ENCODE results near the gene PGC.

PGC gene

DNA sequence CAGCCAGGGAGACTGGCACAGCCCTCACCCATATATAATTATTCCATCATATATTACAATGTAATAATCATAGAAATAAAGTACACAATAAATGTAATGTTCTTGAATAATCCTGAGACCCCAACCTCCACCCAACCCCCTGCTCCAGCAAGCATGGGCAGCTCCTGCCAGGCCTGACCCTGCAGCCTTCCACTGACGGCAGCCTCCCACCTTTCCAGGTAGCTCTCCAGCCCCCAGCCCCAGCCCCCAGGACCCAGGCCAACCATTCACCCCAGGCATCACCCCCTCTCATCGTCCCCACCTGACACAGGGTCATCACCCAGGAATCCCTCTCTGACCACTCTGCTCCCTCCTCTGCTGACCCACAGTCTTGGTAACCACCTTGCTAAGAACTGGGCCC lies 26.4 kb downstream of the PGC start:
- in situ Hi-C loops (cut with MboI; ENCODE audit: low pct_unique_long_range_greater_than_20kb, low sequenced_read_pairs), result no loop called here
- no peak for DNase-seq

DNA sequence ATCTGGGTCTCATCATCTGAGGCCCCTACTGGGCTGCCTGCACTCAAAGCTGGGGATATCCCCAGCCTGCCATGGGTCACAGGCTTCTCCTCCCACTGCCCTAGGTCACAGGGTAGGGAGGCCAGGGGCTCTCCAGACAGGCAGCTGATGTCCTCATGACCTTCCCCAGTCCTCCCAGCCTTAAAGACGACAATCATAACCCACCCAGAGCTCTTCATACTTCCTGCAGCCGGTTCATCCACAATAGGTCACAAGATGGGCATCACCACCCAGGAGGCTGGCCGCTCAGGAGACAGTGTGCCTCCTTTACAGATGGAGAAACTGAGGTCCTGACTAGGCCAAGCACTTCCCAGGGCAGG lies 27.0 kb downstream of the PGC start:
- in situ Hi-C loops (cut with MboI; ENCODE audit: low pct_unique_long_range_greater_than_20kb, low sequenced_read_pairs), result no loop called here
- DNase-seq, result no peak

DNA sequence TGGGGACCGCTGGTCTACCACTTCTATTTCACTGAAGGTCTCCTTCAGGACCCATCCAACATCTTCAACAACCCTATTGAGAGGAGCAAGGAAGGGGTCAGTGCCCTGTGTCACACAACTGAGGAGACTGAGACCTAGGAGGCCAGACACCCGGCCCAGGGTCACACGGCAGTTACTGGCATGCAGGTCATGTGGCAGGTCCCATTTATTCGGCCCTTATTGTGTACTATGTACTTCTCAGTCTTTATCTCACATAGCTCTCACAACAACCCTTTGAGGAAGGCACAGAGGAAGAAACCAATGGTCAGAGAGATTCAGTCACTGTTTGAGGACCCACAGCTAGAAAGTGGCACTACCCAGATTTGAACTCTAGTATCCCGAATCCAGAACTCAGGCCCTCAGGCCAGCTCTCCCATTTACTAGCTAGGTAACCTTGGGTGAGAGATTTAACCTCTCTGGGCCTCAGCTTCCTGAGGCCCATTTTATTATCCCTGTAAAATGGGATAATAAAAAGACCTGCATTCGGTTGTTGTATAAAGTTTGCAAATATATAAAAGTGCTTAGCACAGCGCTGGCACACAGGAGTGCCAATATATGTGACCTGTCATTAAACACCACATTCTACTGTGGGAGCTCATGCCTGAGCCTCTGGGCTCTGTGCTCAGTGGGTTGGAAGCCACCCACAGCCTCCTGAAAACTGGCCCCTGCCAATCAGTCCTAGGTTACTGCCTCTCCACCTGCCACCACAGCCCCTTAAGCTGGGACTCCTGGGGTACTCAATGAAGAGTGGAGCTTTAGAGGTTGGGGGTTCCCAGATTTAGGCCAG lies 27.5 kb downstream of the PGC start:
- in situ Hi-C loops (cut with MboI; ENCODE audit: low pct_unique_long_range_greater_than_20kb, low sequenced_read_pairs), result no loop called here
- DNase-seq, result no peak

DNA sequence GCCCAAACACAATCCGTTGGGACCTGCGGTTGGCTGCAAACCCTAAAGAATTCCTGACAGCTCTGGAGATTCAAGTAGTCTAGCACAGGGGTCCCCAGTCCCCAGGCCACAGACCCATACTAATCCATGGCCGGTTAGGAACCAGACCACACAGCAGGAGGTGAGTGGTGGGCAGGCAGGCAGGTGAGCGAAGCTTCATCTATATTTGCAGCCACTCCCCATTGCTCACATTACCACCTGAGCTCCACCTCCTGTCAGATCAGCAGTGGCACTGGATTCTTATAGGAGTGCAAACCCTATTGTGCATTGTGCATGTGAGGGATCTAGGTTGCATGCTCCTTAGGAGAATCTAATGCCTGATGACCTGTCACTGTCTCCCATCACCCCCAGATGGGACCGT lies 28.4 kb downstream of the PGC start:
- in situ Hi-C loops (cut with MboI; ENCODE audit: low pct_unique_long_range_greater_than_20kb, low sequenced_read_pairs), result no loop called here
- no peak for DNase-seq

DNA sequence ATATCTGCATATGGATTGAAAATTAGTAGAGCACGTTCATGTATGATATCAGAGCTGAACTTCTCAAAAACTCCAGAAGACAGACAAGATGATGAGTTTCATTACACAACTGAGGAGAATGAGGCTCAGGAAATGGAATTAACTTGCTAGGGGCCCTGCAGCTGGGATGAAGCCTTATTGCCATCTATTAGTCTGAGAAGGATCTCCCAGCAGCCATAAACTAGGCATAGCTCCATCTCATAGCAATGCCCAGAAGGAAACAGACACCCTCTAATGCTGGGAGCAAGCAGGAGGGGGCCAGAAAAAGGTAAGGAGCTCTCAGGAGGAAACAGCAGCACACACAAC lies 29.8 kb downstream of the PGC start:
- in situ Hi-C loops (cut with MboI; ENCODE audit: low pct_unique_long_range_greater_than_20kb, low sequenced_read_pairs), result no loop called here

DNA sequence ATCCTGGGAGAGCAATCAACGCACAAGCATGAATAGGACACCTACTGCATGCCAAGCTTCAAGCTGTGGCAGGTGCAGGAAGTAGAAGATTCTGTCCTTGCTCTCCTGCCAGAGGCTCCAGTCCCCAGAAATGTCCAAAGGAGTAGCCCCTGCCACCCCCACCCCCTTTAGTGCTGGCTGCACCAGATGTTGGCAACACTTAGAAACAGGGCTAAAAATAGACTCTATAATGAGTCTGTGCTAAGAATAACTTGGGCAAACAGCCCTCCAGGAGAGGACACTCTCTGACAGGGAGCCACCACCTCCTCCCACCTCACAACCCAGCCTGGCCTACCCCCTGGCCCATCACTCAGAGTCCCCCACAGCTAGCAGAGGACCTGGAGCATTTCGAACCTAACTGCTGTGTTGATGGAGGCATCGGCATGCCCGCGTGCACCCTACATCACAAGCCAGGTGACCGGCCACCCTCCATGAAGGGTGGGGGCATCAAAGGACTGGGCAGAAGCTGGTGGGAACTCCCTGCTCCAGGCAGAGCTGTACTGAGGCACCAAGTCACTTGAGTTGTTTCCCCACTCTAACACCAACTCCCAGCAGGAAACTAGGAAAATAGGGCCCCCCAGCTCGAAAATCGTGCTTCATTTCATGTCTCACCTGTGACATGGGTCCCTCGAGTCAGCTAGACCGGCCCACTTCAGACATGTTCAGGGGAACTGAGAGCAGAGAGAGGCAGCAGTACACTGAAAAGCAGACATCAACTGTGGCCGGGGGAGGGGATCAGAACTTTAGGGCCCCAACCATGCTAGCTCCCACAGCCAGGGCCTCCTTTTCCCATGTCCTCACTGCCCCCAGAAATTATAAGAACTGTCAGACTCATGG lies 30.4 kb downstream of the PGC start:
- no peak for DNase-seq
- in situ Hi-C loops (cut with MboI; ENCODE audit: low pct_unique_long_range_greater_than_20kb, low sequenced_read_pairs), result no loop called here

More for the DNA sequence above, 29.8 kb downstream of the PGC start:
- DNase-seq, result no peak

DNA sequence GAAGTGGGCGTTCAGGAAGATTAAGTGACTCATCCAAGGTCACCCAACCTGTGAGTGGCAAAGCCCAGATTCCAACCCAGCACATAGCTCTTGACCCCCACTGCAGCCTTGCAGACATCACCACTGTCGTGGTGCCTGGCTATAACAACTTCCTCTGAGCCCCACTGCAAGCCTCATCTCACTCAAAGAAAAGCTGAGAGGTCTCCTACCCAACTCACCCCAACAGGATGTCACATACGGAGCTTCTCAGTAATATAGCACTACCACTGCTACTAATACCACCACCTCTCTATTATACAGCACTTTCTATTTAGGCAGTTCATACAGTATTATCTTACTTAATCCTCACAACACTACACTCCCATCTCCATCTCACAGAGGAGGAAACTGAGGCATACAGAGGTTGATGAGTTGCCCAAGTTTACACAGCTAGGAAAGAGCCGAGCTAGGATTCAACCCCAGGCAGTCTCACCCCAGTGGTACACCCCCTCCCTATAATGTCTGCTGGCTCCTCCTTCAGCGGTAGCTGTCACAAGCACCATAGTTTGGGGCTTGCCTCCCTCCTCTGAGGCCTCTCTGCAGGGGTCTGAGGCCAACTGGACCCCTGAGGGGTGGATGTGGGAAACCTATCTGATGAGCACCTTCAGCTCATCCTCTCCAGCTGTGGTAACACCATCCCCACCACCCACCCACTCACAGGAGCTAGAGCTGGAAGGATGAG lies 31.2 kb downstream of the PGC start:
- DNase-seq, result no peak
- in situ Hi-C loops (cut with MboI; ENCODE audit: low pct_unique_long_range_greater_than_20kb, low sequenced_read_pairs), result no loop called here

DNA sequence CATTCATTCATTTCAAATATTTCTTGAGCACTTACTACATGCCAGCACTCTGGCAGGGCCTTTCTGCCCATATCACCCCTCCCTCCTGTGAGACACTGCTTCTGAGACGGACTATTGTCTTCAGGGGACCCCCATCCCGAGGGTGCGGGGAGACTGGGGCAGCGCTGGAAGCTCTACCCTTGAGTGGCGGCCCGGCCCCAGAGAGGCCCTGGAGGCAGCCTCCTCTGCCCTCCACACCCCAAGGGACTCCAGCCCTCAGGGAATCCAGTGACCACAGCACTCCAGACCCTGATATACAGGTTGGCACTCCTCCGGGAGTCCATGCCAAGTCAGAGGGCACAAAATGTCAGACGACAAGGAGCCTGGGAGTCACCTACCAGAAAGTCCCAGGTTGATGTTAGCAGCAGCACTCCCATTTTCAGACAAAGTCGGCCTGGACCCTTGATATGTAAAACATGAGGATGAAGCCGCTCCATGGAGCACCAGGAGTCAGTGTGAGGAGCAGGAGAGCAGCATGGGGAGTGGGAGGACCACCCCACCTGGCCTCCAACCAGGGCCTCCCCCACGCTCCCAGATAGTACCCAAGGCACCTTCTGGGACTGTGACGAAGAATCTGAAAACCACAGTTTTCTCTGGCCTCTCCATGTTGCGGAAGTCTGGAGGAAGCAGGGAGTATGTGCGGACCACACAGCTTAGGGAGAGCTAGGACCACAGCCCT lies 32.5 kb downstream of the PGC start:
- no peak for DNase-seq
- in situ Hi-C loops (cut with MboI; ENCODE audit: low pct_unique_long_range_greater_than_20kb, low sequenced_read_pairs), result no loop called here

DNA sequence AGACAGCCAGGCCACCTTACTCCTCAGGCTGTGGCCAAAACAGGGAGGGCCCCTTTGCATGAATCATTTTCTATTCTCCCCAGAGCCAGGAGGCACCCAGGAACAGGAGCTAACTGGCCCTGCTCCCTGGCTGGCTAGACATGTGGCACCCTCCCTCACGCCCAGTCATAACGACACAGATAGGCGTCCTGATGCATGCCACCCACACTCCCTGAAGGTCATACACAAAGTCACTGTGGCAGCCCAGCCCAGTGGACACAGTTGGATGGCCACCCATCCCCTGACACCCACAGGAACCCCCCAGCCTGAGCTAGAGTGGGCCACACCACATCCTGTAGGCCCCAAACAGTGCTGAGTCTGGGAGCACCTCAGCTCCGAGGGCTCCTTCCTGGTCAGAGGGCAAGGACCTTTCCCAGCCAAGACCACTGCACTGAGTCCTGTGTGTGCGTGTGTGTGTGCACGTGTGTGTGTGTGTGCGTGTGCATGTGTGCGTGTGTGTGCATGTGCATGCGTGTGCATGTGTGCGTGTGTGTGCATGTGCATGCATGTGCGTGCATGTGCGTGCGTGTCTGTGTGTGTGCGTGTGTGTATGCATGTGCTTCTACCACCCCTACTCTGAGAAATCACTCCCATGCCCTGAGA lies 33.4 kb downstream of the PGC start:
- in situ Hi-C loops (cut with MboI; ENCODE audit: low pct_unique_long_range_greater_than_20kb, low sequenced_read_pairs), result no loop called here
- DNase-seq, result no peak

DNA sequence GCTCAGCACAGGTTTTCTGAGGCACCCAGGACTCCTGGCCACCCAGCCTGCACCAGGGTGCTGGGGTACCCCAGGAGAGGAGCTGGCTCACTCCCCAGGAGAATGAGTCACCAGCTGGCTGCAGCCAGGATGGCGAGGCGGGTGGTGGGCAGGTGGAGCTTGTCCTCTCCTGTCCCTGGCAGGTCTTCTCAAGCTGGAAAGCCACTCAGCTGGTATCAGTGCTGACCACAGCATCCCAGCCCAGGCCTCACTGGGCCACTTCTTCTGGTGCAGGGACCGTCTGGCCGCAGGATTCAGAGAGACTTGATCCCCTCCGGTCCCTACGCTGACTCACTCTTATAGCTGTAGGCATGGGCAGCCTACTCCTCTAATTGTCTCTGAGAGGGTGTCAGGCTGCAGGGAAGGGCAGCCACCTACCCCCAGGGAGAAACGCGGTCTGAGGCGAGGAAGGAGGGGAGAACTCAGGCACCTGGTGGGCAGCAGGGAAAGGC lies 34.0 kb downstream of the PGC start:
- in situ Hi-C loops (cut with MboI; ENCODE audit: low pct_unique_long_range_greater_than_20kb, low sequenced_read_pairs), result no loop called here
- no peak for DNase-seq

DNA sequence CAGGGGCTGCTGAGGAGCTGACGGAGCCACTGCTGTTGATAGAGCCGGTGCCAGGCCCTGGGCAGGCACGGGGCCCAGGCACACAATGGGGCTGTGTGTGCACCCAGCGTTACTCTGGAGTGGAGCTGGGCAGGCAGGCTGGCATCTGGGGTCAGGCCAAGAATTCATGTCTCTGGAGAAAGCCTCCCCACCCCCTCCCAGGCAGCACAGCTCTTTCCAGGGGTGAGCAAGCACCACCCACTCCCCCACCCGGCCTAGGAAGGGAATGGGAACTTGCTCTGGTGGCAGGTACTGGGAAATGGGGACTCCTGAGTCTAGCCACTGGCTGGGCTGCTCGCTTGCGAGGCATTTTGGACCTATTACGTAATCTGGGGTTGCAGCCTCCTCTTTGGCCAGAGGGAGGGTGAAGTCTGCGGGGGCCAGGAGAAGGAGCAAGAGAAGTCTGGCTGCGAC lies 34.5 kb downstream of the PGC start:
- in situ Hi-C loops (cut with MboI; ENCODE audit: low pct_unique_long_range_greater_than_20kb, low sequenced_read_pairs), result no loop called here
- DNase-seq, result no peak

DNA sequence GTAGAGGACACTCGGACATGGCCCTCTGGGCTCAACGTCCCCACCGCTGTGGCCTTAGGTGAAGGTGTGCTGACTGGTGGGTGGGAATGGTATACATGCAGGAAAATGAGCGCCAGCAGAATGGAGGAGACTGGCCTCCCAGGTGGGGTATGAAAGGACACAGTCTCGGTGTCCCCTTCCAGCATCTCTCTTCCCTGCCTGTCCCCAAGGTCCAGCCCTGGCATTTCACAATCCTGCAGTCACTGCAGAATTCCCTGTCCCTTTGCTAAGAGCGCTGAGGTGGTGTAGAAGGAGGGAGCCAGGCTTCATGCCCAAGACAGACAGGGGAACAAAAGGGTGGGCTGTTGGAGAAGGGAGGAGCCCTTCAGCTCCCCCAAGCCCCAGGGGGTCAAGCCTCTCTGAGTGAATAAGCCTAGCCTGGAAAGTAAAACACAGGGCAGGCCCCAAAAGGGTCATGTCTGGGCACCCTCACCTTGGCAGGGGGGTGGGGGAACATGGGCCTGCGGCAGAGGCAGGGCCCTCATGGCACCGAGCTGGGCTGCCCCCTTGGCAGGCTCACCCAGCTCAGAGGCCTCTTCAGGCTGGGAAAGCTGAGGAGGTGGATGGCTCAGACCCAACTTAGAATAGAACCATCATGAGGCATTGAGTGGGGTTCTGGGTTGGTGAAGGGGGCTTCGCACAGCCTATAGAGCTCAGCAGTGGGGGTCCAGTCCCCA lies 35.7 kb downstream of the PGC start:
- DNase-seq, result no peak
- in situ Hi-C loops (cut with MboI; ENCODE audit: low pct_unique_long_range_greater_than_20kb, low sequenced_read_pairs), result no loop called here

DNA sequence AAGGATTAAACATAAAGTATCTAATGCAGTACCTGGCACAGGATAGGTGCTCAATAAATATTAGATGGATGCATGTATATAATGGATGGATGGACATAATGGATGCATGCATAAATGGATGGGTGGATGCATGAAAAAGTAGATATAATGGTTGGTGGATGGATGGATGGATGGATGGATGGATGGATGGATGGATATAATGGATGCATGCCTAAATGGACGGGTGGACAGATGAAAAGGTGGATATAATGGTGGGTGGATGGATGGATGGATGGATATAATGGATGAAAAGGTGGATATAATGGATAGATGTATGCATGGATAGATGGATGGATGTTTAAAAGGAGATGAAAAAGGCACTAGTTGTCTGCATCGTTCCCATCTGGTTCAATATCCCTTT lies 37.8 kb downstream of the PGC start:
- DNase-seq, result no peak
- in situ Hi-C loops (cut with MboI; ENCODE audit: low pct_unique_long_range_greater_than_20kb, low sequenced_read_pairs), result no loop called here

DNA sequence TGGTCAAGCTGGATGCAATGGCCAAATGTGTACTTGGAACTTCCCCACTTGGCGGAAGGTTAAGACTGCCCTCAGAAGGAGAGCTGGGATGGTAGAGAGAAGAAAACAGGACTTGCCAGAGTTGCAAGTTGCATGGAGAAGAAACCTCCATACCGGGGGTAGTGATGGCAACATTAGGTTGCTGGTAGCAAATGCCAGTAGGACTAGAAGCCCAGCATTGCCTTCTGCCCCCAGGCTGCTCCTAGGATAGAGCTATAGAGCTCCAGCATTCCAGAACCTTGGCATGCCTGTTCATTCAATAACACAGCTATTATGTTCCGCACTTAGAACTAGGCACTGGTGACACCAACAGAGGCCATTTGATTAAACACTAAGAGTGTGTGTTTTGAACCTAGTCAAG lies 38.3 kb downstream of the PGC start:
- in situ Hi-C loops (cut with MboI; ENCODE audit: low pct_unique_long_range_greater_than_20kb, low sequenced_read_pairs), result no loop called here
- no peak for DNase-seq

DNA sequence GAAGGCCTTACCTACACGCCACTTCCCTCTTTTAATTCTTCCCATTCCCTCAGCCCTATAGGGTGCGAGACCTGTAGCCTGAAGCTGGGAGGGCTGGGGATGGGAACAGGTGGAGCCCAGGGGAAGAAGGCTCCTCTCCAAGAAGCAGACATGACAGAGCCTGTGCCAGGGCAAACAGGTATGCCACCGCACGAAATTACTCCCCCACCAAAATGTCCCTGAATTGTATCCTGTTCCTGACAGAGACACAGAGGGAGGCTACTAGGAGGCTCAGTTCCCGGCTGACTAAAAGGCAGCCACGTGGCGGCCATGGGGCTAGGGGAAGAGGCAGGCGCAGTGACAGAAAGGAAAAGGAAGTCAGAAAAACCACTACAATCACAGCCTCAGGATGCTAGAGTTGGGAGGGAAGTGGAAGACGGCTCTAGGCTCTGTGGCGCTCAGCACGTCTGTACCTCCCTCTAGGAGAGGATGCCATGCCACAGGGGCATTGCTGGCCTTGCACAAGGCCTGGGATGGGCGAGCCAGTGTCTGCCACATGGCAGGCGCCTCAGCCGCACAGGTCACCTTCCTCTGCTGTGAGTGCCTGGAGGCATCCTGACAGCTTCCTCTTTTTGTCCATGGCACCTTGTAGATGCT lies 39.5 kb downstream of the PGC start:
- in situ Hi-C loops (cut with MboI; ENCODE audit: low pct_unique_long_range_greater_than_20kb, low sequenced_read_pairs), result no loop called here
- DNase-seq, result peak; percentile 85

DNA sequence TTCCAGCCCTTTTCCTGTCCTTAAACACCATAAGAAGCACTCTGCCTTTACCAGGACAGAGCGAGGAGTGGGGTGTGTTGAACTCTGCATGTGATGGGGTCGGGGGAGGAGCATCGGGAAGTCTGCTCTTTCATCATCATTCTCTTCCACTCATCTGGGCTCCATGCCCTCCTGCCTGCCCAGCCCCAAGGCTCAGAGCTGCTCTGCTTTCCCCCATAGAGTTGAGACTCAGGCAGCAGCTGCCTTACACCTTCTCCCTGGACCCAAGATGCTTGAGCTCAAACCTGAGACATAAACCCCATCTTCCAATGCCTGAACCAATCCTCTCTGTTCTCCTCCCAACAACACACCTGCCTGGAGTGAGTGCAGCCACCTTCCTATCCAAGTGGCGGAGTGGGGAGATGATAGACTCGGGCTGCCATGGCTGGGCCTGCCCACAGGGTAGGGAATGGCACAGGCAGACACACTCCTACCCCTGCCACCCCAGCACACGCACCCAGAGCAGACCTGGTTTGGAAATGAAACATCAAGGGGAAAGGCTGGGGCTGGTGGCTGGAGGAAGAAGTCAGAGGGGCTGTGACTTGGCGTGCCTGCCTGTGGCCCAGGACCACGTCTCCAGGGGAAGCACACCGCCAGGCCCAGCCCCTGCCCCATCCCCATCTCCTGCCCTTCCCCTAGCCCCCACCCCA lies 40.2 kb downstream of the PGC start:
- DNase-seq, result peak; percentile 35
- in situ Hi-C loops (cut with MboI; ENCODE audit: low pct_unique_long_range_greater_than_20kb, low sequenced_read_pairs), result no loop called here

All from KBM-7 (cell line).